Ecto neural progenitor cell (in vitro differentiated cells): ENCODE measurements around the gene EZH1.
A peak's percentile ranks its signal among the peaks of the same experiment; 100 is the strongest.
"Not testable (repeated sequence)": the region's sequence is repeated elsewhere in the genome, so short reads cannot be mapped to it uniquely, and the experiment has no call there.

Experiments
- DNase-seq: peaks from one replicate; pipeline ENCODE4 v3.0.0-alpha.2; 2018; ENCODE audit warnings: low spot score

Gene EZH1

DNA sequence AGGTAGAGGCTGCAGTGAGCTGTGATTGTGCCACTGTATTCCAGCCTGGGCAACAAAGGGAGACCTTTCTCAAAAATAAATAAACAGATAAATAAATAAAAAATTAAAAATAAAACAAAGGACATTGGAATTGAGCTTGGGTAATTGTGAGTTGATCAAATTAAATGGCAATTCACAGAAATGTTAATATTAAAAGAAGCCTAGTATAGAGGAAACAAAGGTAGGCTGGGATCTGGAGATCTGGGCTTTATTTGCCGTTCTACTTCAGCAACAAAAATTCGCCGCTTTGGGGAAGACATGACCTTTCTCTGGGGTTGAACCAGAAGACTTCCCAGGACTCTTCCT, 28.1 kb upstream of the EZH1 start:
- DNase-seq: no peak

DNA sequence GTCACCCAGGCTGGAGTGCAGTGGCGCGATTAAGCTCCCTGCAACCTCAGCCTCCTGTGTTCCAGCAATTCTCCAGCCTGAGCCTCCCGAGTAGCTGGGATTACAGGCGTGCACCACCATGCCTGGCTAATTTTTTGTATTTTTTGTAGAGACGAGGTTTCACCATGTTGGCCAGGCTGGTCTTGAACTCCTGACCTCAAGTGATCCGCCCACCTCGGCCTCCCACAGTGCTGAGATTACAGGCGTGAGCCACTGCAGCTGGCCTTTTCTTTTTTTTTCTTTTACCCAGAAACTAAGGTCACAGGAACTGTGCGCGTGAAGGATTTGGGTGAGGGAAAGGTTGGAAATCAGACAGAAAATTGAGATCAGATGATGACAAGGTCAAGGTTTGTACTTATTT, 25.1 kb upstream of the EZH1 start:
- DNase-seq: not testable (repeated sequence)

DNA sequence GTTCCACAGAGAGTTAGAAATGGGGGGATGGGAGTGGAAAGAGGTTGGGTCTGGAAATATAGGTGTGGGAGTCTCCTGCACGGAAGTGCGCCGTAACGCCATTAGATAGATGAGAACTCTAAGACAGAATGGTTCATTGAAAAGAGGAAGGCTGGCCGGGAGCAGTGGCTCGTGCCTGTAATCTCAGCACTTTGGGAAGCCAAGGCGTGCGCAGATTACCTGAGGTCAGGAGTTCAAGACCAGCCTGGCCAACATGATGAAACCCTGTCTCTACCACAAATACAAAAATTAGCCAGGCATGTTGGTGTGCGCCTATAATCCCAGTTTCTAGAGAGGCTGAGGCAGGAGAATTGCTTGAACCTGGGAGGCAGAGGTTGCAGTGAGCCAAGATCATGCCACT, 23.2 kb upstream of the EZH1 start:
- DNase-seq: not testable (repeated sequence)

DNA sequence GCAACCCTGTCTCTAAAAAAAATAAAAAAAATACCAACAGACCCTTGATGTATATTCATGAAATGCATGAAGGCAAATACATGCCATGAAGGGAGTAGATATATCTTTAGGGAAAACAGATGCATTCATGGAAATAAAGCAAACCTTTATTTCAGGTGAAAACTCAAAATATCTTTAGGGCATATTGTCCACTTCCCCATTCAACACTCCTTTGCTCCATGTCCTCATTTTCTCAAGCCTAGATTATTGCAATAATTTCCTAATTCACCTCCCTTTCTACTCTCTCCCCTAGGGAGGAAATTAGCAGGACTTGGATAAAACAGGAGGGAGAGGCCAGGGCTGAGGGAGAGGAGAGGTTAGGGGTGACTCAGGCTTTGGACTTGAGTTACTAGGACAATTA, 22.7 kb upstream of the EZH1 start:
- DNase-seq: no peak

DNA sequence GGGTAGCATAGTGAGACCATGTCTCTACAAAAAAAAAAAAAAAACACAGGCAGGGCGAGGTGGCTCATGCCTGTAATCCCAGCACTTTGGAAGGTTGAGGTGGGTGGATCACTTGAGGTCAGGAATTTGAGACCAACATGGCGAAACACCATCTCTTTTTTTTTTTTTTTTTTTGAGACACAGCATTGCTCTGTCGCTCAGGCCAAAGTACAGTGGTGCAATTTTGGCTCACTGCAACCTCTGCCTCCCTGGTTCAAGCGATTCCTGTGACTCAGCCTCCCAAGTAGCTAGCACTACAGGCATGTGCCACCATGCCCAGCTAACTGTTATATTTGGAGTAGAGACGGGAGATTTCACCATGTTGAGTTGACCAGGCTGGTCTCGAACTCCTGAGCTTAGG, 21.3 kb upstream of the EZH1 start:
- no peak for DNase-seq

DNA sequence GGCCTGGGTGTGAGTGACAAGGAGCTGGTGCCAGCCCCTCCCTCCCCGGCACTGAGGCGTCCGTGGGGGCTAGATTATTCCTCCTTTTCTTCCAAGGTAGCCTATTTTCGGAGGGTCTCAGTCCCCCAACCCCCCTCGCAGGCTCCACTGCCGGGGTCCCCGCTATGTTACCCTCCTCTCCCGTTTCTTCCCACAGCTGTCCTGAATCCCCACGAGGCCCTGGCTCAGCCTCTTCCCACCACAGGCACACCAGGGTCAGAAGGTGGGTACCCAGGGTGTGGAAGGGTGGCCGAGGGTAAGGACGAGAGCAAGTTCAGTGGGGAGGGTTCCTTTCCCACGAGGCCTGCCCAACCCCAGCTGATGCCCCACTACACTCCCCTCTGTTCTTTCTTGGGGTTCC, 16.8 kb upstream of the EZH1 start:
- DNase-seq: no peak

DNA sequence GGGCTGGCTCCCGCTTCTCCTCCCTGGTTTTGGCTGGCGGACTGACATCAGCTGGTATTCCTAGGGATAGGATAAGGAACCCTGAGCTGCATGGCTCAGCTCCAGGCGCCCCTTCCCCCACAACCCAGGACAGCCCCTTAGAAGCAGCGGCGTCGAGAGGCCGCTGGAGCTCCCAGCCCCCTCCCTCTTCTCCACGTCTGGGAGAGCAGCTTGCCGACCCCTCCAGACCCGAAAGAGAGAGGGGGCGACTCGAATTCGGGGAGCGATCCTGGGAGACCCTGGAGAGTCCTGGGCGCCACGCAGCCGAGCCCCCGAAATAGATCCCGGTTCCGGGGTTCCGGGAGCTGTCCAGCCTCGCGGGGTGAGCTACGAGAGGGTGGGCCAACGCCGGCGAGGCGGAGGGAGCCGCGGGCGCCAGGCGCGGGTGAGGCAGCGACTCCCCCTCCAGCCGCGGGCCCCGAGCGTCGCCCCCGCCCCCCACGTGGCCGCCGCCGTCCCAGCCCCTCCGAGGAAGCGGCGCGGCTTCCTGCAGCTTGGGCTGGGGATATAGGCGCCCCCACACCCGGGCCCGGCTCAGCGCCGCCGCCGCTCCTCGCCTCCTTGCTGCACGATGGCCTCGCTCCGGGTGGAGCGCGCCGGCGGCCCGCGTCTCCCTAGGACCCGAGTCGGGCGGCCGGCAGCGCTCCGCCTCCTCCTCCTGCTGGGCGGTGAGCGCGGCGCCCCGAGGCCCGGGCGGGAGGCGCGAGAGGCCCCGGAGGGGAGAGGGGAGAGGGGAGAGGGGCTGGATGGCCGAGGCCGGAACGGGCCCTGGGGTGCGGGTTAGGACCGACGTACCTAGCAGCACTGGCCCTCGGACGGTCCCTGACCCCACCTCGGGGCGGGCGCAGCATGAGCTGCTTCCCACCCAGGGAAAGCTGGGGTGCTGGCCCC, 16.1 kb upstream of the EZH1 start, which contains the start of gene RAMP2:
Gene RAMP2 (plus strand): TSS at position 576 of the 930 bp plus-strand sequence. CDS start 35 bp downstream, at position 611.
- peak; percentile 80 for DNase-seq

DNA sequence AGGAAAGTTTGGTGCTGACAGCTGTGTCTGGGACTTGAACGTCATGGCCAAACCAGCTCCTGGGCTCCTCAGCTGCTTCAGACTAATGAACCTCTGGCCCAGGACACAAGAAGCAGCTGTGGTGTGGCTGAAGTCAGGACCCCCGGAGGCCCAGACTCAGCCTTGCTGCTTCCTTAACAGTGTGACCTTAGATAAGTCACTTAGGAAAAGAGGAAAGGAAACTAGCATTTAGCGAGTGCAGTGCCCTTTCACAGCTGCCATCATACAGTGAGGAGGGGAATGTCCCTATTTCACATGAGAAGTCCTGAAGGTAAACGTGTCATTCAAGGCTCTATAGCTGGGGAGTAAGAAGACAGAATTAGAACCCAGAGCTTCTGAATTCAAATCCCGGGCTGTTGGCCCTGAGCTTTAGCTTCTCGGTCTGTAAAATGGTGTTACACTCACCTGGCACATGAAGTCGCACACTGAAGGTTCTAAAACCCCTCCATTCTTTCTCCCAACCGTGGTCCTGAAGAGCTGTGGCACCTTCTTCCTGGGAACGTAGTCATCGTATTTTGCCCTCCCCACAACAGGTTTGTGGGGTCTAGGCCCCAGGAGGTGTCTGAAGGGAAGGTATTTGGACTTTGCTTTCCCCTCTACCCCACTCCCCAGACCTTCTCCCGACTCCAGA, 15.3 kb upstream of the EZH1 start:
- no peak for DNase-seq

DNA sequence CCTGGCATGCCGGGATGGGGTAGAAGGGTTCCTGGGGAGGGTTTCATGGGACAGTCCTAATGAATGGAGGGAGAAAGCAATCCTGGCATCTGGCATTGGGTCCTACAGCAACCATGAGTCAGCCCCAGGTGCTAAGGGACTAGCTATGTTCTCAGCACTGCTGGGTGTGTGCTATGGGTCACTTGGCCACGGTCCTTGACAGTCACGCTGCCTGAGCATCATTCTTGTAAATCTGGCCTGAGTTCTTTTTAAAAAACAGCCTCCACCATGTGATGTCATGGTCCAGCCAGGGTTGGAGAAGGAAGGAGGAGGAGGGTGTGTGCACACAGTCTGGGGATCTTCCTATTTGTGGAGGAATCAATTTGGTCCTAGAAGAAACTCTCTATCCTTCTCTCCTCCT, 9.9 kb upstream of the EZH1 start:
- DNase-seq: no peak

DNA sequence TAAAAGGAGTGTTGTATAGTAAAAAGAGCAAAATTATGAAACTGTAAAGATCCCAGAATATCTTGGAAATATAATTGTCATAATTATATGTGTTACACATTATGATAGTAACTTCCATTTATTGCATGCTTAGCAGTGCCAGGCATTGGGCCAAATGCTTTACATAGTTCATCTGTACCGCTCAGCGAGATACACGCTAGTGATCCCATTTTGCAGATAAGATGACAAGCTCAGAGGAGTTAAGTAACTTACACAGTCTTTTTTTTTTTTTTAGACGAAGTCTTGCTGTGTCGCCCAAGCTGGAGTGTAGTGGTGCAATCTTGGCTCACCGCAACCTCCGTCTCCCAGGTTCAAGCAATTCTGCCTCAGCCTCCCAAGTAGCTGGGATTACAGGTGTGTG, 6.8 kb upstream of the EZH1 start:
- DNase-seq: no peak

DNA sequence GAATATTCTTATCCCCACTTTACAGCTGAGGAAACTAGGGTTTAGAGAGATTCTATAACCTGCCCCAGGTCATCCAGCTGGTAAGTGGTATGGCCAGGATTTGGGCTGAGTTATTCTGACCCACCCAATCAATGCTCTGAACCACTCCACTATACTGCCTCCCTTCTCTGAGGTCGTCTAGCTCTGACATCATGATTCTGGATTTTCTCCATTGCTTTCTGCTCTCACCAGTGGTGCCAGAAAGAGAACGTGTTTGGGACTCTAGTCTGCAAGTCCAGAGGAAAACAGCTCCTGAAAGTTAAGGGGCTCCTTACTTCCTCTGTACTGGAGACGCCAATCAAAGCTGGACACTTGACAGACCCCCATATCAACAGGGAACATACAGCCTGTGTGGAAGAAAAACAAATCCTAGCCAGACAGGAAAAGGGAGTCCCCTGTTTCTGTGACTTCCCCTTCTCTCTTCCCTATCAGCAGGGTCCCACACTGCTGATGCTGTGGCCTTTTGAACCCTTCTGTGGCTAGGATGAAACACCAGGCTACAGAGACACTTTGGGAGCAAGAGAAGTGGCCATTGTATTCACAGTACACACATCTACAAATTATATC, 6.0 kb upstream of the EZH1 start:
- DNase-seq: no peak

DNA sequence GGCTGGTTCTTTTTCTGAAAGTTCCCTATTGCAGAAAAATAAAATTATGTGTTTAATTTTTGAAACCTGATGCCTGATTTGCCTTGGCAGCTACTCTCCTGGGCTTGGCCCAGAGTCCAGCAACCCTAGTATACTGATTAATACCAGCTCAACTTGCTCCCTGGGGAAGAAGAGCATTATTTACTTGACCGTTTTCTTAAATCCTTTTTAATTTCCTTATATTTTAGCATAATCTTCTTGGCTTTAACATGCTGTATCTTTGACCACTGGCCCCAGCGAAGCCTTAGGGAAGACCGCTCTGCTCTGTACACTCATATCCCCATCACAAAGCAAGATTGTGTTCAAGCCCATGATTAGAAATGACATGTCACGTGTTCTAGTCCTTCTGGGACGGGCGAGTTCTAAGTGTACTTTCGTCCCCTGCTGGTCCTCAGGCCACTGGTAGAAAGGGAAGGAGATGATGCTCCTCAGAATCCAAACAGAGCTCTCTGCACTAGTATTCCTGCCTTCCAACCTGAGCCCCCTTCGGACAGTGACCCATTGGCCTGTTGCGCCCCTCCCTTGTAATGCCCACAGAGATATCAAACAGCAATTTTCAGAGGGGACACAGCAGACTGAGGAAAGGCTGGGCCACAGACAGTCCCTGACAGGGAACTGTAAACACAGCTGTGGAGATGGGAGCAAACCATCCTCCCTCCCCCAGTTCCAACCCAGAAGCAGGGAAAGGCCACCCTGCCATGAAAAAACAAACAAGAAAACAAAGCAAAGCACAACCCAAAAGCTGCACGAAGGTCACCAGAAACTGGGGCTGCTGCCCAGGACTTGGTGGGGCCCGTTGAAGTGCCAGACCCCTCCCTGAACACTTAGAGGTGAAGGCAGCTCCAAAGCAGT, 4.3 kb upstream of the EZH1 start:
- DNase-seq: no peak

DNA sequence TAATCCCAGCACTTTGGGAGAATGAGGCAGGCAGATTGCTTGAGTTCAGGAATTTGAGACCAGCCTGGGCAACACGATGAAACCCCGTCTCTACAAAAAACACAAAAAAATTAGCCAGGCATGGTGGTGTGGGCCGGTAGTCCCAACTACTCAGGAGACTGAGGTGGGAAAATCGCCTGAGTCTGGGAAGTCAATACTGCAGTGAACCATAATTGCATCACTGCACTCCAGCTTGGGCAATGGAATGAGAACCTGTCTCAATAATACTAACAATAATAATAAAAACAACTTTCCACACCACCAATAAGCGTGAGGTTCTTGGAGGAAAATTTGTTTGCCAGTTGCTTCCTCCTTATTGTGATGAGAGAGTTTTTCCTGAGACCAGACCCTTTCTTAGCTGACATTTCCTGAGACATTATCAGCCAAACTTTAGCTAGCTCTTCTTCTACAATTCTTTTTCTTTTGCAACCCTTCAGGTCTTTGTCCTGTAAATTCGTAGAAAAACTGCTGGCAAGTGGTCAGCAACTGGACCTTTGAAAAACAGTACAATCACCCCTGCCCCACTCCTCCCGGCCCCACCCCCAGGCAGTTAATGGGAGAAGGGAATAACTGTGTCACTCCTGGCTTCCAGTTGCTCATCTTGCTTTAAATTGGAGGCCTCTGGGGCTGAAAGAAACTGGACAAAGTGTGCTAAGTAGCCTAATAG, 3.5 kb upstream of the EZH1 start:
- DNase-seq: no peak

DNA sequence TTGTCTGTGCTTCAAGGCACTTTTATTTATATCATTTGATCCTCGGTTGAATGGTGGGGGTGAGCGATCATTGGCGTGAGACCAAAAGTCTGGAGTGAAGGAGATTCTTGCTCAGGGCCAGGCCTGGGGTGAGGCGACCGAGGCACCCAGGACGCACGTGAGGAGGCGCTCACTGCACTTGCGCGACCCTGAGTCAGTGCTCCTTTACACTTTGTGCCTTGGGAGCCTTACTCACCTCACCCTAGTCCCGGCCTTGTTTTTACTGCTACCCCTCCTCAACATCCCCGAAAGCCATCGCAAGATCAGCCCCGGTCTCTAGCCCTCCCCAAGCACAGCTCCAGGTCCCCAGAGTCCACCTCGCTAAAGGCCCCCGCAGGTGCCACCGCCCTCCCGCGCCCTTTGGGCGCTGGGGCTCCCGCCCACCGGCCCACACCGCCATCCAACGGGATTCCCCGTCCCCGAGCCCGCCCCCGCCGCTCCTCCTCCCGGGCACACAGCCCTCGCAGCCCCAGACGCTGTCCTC, 496 bp downstream of the EZH1 start:
- DNase-seq: no peak

DNA sequence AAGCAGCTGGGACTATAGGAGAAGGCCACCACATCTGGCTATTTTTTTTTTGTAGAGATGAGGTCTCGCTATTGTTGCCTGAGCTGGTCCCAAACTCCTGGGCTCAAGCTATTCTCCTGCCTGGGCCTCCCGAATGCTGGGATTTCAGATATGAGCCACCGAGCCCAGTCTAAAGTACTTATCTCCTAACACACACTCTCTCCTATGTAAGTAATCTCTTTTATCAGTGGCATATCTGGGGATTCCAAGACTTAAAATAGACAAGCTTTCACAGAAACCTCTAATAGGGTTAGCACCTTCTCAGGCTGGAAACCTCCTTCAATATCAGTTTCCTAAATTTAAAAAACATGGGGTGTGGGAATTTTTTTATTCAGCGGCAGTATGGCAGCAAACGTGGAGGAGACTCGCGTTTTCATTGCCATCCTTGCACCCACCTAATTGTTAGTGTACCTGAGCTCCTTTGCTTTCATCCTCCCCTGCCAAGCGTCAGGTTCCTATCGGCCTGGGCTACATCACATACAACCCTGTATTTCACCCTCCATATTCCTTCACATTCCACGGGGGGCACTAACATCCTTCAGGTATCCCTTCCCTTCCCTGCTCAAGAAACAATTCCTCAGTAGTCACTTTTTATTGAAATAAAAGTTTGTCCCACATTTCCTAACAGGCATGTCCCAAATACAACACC, 1.1 kb downstream of the EZH1 start:
- DNase-seq: no peak

DNA sequence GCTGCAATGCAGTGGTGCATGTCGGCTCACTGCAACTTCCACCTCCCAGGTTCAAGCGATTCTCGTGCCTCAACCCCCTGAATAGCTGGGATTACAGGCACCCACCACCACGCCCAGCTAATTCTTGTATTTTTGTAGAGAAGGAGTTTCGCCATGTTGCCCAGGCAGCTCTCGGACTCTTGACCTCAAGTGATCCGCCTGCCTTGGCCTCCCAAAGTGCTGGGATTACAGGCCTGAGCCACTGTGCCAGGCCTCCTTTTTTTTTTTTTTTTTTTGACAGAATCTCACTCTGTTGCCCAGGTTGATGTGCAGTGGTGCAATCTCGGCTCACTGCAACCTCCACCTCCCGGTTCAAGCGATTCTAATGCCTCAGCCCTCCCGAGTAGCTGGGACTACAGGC, 1.9 kb downstream of the EZH1 start:
- DNase-seq: not testable (repeated sequence)

DNA sequence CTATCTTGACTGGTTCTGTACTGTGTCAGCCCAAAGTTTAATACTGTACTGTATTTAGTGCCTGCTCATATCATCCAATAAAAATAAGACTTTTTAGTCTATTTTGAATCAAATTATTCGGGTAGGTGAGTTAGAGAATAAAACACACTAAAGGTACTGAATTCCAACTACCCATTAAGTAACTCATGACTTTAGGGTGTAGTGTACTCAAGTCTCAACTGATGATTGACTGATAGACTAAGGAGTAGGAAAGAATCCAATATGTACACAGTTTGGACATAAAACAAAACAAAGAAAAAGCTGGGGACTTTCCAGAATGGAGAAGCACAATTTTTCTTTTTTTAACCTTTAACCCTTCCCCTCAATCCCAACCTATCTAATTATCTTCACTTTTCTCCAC, 4.1 kb downstream of the EZH1 start:
- DNase-seq: no peak

DNA sequence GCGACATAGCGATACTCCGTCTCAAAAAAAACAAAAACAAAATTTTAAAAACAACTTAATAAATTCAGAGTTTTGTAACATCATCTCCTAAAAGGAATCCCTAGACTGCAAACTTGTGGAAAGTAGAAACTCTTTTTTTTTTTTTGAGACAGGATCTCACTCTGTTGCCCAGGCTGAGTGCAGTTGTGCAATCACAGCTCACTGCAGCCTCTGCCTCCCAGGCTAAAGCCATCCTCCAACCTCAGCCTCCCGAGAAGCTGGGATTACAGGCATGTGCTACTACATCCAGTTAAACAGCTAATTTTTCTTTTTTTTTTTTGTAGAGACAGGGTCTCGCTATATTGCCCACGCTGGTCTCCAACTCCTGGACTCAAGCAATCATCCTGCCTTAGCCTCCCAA, 19.7 kb downstream of the EZH1 start:
- DNase-seq: no peak

DNA sequence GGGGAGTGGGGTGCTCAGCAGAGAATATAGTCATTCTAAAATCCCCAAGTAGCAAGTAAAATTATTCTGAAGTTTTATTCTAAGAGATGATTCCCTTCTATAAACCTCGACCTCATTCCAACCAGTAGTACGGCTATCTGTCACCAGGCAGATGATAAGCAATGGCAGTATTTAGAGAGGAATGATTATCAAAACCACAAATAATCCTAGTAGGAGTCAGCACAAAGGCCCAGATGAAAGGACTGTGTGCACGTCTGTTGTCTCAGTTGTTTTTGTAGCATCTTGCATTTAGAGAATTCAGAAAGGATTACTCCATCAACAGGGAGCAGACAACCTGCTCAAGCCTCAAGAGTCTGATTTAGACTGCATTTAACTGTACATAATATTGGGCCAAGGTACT, 21.2 kb downstream of the EZH1 start:
- DNase-seq: no peak

DNA sequence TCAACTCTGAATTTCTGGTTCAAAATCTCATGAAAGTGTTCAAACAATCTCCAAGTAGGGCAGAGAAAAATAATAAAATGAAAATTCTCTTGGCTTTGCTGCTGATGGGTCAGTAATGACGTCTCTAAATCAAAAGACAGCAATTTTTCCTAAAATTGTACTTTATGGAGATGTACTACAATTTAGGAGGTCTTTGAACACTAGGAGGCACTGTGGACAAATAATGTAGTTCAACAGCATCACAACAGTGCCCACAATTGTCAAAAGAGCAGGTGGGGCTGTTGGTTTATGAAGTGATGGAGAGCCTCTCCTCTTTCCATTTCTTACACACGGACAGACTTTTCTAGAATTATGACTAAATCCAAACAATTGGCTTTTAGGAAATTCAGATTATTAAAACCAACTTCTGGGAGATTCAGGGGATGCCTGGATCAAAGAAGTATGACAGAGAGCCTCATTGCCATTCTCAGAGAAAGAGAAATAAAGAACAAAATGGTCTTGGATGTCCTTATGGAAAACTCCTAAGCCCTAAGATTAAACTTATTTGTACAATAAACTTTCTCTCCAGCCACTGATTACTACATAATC, 23.8 kb downstream of the EZH1 start:
- DNase-seq: no peak
